ENCODE results near the gene HEY2. TPM values are rescaled to one million over a fixed set of nuclear protein-coding genes. Genes with fewer than 3 reads are reported as not detected.
A peak's percentile ranks its signal among the peaks of the same experiment; 100 is the strongest.

The HEY2 gene
- total and polyA plus RNA-seq, 4 experiments from 2014 or later: 0.14 to 0.20 TPM; not detected in 2

GRCh38 chr6:125808060-125808459 is 58.6 kb downstream of the HEY2 start:
- CTCF ChIA-PET (ENCODE audit: partially characterized antibody): interaction anchor here (0.6 to 1.9 kb wide), 3 partner anchors 18 to 98 kb away, joined by 3 to 5 read pairs (median 4); partner anchors contain the start of gene NCOA7

GRCh38 chr6:125808591-125808990 is 59.2 kb downstream of the HEY2 start:
- POLR2A ChIA-PET (ENCODE audit: partially characterized antibody): interaction anchor here (1.0 to 2.4 kb wide), 3 partner anchors 9 to 178 kb away, joined by 4 to 18 read pairs (median 4); partner anchors contain the start of genes NCOA7 and TRMT11
- Histone ChIP-seq H3K4me3 (ENCODE audit: low read length in 2 of 2) (no peak overlapping the region), H3K36me3 (ENCODE audit: insufficient read depth, low read length) (no peaks in the 10 kb centered on the region), H3K27me3 (ENCODE audit: insufficient read depth, low read length) (no peaks in the 10 kb centered on the region), H3K9me3 (ENCODE audit: control insufficient read depth in 1 of 2, low read length in 2 of 2) (no peaks in the 10 kb centered on the region), H3K4me1 (ENCODE audit: insufficient read depth, low read length) (peaks cover 70% of the 10 kb centered on the region), H3K27ac (ENCODE audit: low read depth, low read length) (no peak overlapping the region)
- H3K27ac Mint-ChIP-seq: peak overlapping the region in 2 of 7 donors; percentile 3 to 19
- DNase-seq: no peak
- peaks cover 29% of the 10 kb centered on the region in 2 donors for H3K36me3 Mint-ChIP-seq
- no peaks in the 10 kb centered on the region for H3K27me3 Mint-ChIP-seq
- CTCF ChIA-PET (ENCODE audit: partially characterized antibody): interaction anchor here (0.6 to 1.9 kb wide), 2 partner anchors 77 to 98 kb away, joined by 3 to 4 read pairs; no protein-coding TSS in a partner anchor
- H3K9me3 Mint-ChIP-seq: no peaks in the 10 kb centered on the region
- peak overlapping the region in 6 of 8 donors; percentile 14 to 66 (median 19) for H3K4me3 Mint-ChIP-seq
- H3K4me1 Mint-ChIP-seq: peaks cover 55 to 83% (median 74%) of the 10 kb centered on the region in 4 donors
- intact Hi-C loops (cut with micrococcal nuclease): no loop called here

More at GRCh38 chr6:125808060-125808459, 58.6 kb downstream of the HEY2 start:
- intact Hi-C loops (cut with micrococcal nuclease): no loop called here
- Mint-ChIP-seq H3K9me3 (no peaks in the 10 kb centered on the region), H3K4me1 (peaks cover 58 to 86% (median 78%) of the 10 kb centered on the region in 4 donors), H3K27me3 (no peaks in the 10 kb centered on the region), H3K36me3 (peaks cover 28 to 31% of the 10 kb centered on the region in 2 donors), H3K4me3 (peak overlapping the region in 6 of 8 donors; percentile 14 to 66 (median 27)), H3K27ac (peak overlapping the region; percentile 3 to 74 (median 31))
- POLR2A ChIA-PET (ENCODE audit: partially characterized antibody): interaction anchor here (1.0 to 2.4 kb wide), 3 partner anchors 9 to 179 kb away, joined by 4 to 18 read pairs (median 4); partner anchors contain the start of genes NCOA7 and TRMT11
- Histone ChIP-seq H3K36me3 (ENCODE audit: insufficient read depth, low read length) (no peaks in the 10 kb centered on the region), H3K27me3 (ENCODE audit: insufficient read depth, low read length) (no peaks in the 10 kb centered on the region), H3K9me3 (ENCODE audit: control insufficient read depth in 1 of 2, low read length in 2 of 2) (no peaks in the 10 kb centered on the region), H3K27ac (ENCODE audit: low read depth, low read length) (no peak overlapping the region), H3K4me3 (ENCODE audit: low read length in 2 of 2) (no peak overlapping the region), H3K4me1 (ENCODE audit: insufficient read depth, low read length) (peaks cover 76% of the 10 kb centered on the region)
- no peak for DNase-seq

GRCh38 chr6:125809570-125810170 is 60.2 kb downstream of the HEY2 start:
- ChIA-PET POLR2A (ENCODE audit: partially characterized antibody) (interaction anchor here (1.2 to 1.5 kb wide), 2 partner anchors 19 to 63 kb away, joined by 3 to 5 read pairs; partner anchors contain the start of gene NCOA7), CTCF (ENCODE audit: partially characterized antibody) (interaction anchor here (1.1 to 2.7 kb wide), 4 partner anchors 15 to 24 kb away, joined by 3 to 9 read pairs (median 7); partner anchors contain the start of gene NCOA7)
- Mint-ChIP-seq H3K4me1 (peaks cover 50 to 79% (median 70%) of the 10 kb centered on the region in 4 donors), H3K9me3 (no peaks in the 10 kb centered on the region), H3K27ac (no peak overlapping the region), H3K36me3 (peaks cover 24 to 27% of the 10 kb centered on the region in 2 donors), H3K27me3 (no peaks in the 10 kb centered on the region), H3K4me3 (no peak overlapping the region)
- Histone ChIP-seq H3K4me3 (ENCODE audit: low read length in 2 of 2) (no peak overlapping the region), H3K36me3 (ENCODE audit: insufficient read depth, low read length) (no peaks in the 10 kb centered on the region), H3K9me3 (ENCODE audit: control insufficient read depth in 1 of 2, low read length in 2 of 2) (no peaks in the 10 kb centered on the region), H3K27me3 (ENCODE audit: insufficient read depth, low read length) (no peaks in the 10 kb centered on the region), H3K4me1 (ENCODE audit: insufficient read depth, low read length) (peaks cover 68% of the 10 kb centered on the region), H3K27ac (ENCODE audit: low read depth, low read length) (no peak overlapping the region)
- intact Hi-C loops (cut with micrococcal nuclease): no loop called here
- DNase-seq: no peak

- Mint-ChIP-seq H3K27ac (no peak overlapping the region), H3K36me3 (peaks cover 29 to 30% of the 10 kb centered on the region in 2 donors), H3K4me3 (no peak overlapping the region), H3K27me3 (no peaks in the 10 kb centered on the region), H3K9me3 (no peaks in the 10 kb centered on the region), H3K4me1 (peaks cover 51 to 83% (median 74%) of the 10 kb centered on the region in 4 donors)
- Histone ChIP-seq H3K27ac (ENCODE audit: low read depth, low read length) (no peak overlapping the region), H3K27me3 (ENCODE audit: insufficient read depth, low read length) (no peaks in the 10 kb centered on the region), H3K4me3 (ENCODE audit: low read length in 2 of 2) (no peak overlapping the region), H3K4me1 (ENCODE audit: insufficient read depth, low read length) (peaks cover 69% of the 10 kb centered on the region), H3K36me3 (ENCODE audit: insufficient read depth, low read length) (no peaks in the 10 kb centered on the region), H3K9me3 (ENCODE audit: control insufficient read depth in 1 of 2, low read length in 2 of 2) (no peaks in the 10 kb centered on the region)
- no peak for DNase-seq
- POLR2A ChIA-PET (ENCODE audit: partially characterized antibody): interaction anchor here (1.2 to 1.5 kb wide), 2 partner anchors 20 to 62 kb away, joined by 3 to 5 read pairs; partner anchors contain the start of gene NCOA7
- CTCF ChIA-PET (ENCODE audit: partially characterized antibody): interaction anchor here (1.1 to 2.7 kb wide), 5 partner anchors 15 to 94 kb away, joined by 3 to 9 read pairs (median 5); partner anchors contain the start of gene NCOA7
- intact Hi-C loops (cut with micrococcal nuclease): no loop called here
These were observed 61.0 kb downstream of the HEY2 start for GRCh38 chr6:125810445-125810844.

Other genes starting within 250 kb of the HEY2 start
- gene NCOA7, start 41.3 kb downstream of the HEY2 start, total RNA-seq: 10 to 100 TPM; 73.6 to 75.1 TPM
- gene NCOA7, start 41.3 kb downstream of the HEY2 start, polyA plus RNA-seq: 10 to 100 TPM; 16.9 to 53.5 TPM
- 10 to 100 TPM; 10.6 to 12.7 TPM for gene HINT3, start 207.1 kb downstream of the HEY2 start, total RNA-seq
- gene HINT3, start 207.1 kb downstream of the HEY2 start, polyA plus RNA-seq: 1 to 10 TPM; 8.1 to 9.6 TPM
- gene TRMT11, start 236.9 kb downstream of the HEY2 start, total RNA-seq: 10 to 100 TPM; 25.5 to 30.8 TPM
- gene TRMT11, start 236.9 kb downstream of the HEY2 start, polyA plus RNA-seq: 10 to 100 TPM in 1 of 2 donors, 1 to 10 TPM in 1; 7.8 to 15.8 TPM